Germinal center (tissue), 1 donor: Measurements from ENCODE around the gene ARHGEF38.

ENCODE experiments used
- DNase-seq: peaks from one replicate; pipeline ENCODE4 v3.0.0; 2012; ENCODE audit warnings: mixed read lengths, low spot score

The ARHGEF38 gene

GRCh38 chr4:105613306-105613705 lies 60.9 kb downstream of the ARHGEF38 start:
- DNase-seq: no peak

- DNase-seq: no peak
These were observed 66.9 kb downstream of the ARHGEF38 start for GRCh38 chr4:105619188-105619931.

GRCh38 chr4:105620640-105621323 lies 68.4 kb downstream of the ARHGEF38 start:
- DNase-seq: no peak

- DNase-seq: no peak
These were observed 69.8 kb downstream of the ARHGEF38 start for GRCh38 chr4:105622269-105622668.

- DNase-seq: no peak
These were observed 70.7 kb downstream of the ARHGEF38 start for GRCh38 chr4:105623099-105623498.

GRCh38 chr4:105624530-105624929 lies 72.1 kb downstream of the ARHGEF38 start:
- DNase-seq: no peak

GRCh38 chr4:105625214-105625613 lies 72.8 kb downstream of the ARHGEF38 start:
- no peak for DNase-seq

GRCh38 chr4:105626846-105627245 lies 74.4 kb downstream of the ARHGEF38 start:
- DNase-seq: no peak

- DNase-seq: no peak
These were observed 75.2 kb downstream of the ARHGEF38 start for GRCh38 chr4:105627620-105628019.

- no peak for DNase-seq
These were observed 78.5 kb downstream of the ARHGEF38 start for GRCh38 chr4:105630670-105631655.

GRCh38 chr4:105631818-105632400 lies 79.5 kb downstream of the ARHGEF38 start:
- DNase-seq: no peak

GRCh38 chr4:105632599-105632998 lies 80.2 kb downstream of the ARHGEF38 start:
- no peak for DNase-seq

GRCh38 chr4:105633241-105633640 lies 80.8 kb downstream of the ARHGEF38 start:
- no peak for DNase-seq

- DNase-seq: no peak
These were observed 82.1 kb downstream of the ARHGEF38 start for GRCh38 chr4:105634402-105635080.

GRCh38 chr4:105637408-105638176 lies 85.2 kb downstream of the ARHGEF38 start:
- no peak for DNase-seq

GRCh38 chr4:105641845-105642244 lies 89.4 kb downstream of the ARHGEF38 start:
- DNase-seq: no peak

- DNase-seq: no peak
These were observed 91.8 kb downstream of the ARHGEF38 start for GRCh38 chr4:105644257-105644656.

- no peak for DNase-seq
These were observed 93.0 kb downstream of the ARHGEF38 start for GRCh38 chr4:105645440-105645839.

GRCh38 chr4:105650190-105650589 lies 97.8 kb downstream of the ARHGEF38 start:
- DNase-seq: no peak

GRCh38 chr4:105651884-105652283 lies 99.5 kb downstream of the ARHGEF38 start:
- no peak for DNase-seq
